Measurements from ENCODE around the gene NINJ1. TPM values are rescaled to one million over a fixed set of nuclear protein-coding genes. Genes with fewer than 3 reads are reported as not detected.

The NINJ1 gene
- total and polyA plus RNA-seq, 2 of the 13 experiments (the other 11 are each of a cell fraction or from before 2014, with no cell fraction given): 81.2 to 92.1 TPM

DNA sequence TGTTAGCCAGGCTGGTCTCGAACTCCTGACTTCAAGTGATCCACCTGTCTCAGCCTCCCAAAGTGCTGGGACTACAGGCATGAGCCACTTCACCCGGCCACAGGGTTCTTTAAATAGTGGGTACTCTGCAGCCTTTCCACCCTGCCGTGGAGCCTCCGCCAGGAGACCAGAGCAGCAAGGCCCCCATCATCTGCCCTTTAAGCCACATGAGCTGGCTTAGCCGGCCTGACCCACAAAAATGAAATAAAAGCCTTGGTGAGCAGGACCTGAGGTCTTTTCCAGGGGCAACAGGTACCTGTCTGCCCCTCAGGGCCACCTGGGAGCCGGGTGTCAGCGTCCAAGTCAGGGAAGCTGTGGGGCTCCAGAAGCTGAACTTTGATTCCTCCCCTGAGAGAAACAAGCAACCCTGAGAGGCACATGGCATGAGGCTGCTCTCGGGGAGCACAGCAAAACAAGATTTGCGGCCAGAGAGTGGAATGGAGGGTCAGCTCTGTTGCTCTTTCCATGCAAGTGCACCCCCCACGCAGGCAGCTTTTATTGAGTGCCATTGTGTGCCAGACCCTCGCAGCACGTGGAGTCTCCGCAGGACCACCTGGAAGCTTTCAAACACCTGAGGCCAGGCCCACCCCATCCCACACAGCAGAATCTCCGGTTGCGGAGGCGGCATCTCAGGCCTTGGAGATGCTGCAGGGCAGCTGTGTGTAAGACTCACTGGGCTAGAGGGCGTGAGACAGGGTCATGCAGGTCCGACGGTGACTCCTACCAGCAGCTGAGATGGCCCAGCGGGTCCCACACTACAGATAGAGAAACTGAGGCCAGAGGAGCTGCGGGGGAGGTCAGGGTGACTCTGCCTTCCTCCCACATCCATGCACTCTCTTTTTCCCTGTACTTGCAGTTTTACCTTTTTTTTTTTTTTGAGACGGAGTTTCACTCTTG lies 45.1 kb upstream of the NINJ1 start:
- FAIRE-seq: no peak
- Histone ChIP-seq H3K9ac (ENCODE audit: insufficient read depth, low read depth, low read length) (no peak overlapping the region), H3K27ac (ENCODE audit: extremely low read length, insufficient read depth, low read length) (no peak overlapping the region), H3K36me3 (replicated peaks in 1 of 2; ENCODE audit: control insufficient read depth in 1 of 2, insufficient read depth in 2 of 2, low read length in 2 of 2) (no peaks in the 10 kb centered on the region), H2AFZ (ENCODE audit: low read length) (no peak overlapping the region), H3K4me2 (ENCODE audit: low read depth, low read length) (peak overlapping the region; percentile 74), H3K4me3 (replicated peaks in 1 of 3; ENCODE audit: insufficient read depth in 1 of 3, low read depth in 2 of 3, low read length in 3 of 3) (peak overlapping the region in 2 of 3 experiments; percentile 24 to 44; a peak in 3 of 6 replicates), H3K9me3 (ENCODE audit: low read length) (no peaks in the 10 kb centered on the region), H3K79me2 (ENCODE audit: insufficient read depth, low read length) (no peaks in the 10 kb centered on the region), H4K20me1 (ENCODE audit: insufficient read depth, low read length) (no peaks in the 10 kb centered on the region), H3K4me1 (ENCODE audit: insufficient read depth, low read length) (peaks cover 62% of the 10 kb centered on the region), H3K27me3 (ENCODE audit: control insufficient read depth in 1 of 2, insufficient read depth in 2 of 2, low read length in 2 of 2) (peaks cover 3 to 33% of the 10 kb centered on the region in 2 experiments; a peak in 4 of 5 replicates)
- CTCF ChIA-PET (ENCODE audit: low intra/inter-chr PET ratio, low total read pairs): no interaction called here
- intact Hi-C loops (cut with micrococcal nuclease; ENCODE audit: unreplicated experiment) (no loop called here), in situ Hi-C loops (cut with HindIII; ENCODE audit: extremely low pct_ligation_motif_present, low pct_unique_long_range_greater_than_20kb) (no loop called here)
- 40% methylated on average over 13 of the region's 22 CpGs for WGBS (ENCODE audit: low lambda C conversion rate)
- POLR2A ChIA-PET: interaction anchor here (1.4 kb wide), 1 partner anchor 17 kb away, joined by 4 read pairs; no protein-coding TSS in a partner anchor
- no TSS peak for BruUV-seq (replicated peaks)
- ATAC-seq: peak; percentile 24; the same call in 2 of the 3 replicates
- DNase-seq (ENCODE audit: low spot score): no peak
- TF ChIP-seq ZNF549 (CRISPR knock-in tag; IDR thresholded peaks at IDR 0.05): no peak
- no peak for TF ChIP-seq RARG (CRISPR knock-in tag; IDR thresholded peaks at IDR 0.05; ENCODE audit: low read depth)
- 0 out of 2 replicates have a peak, but pooled peaks have one; percentile 26 for TF ChIP-seq GATAD2A (CRISPR knock-in tag; IDR thresholded peaks at IDR 0.05)
- no peak for TF ChIP-seq ZNF639 (CRISPR knock-in tag; conservative IDR thresholded peaks at IDR 0.05)
- TF ChIP-seq, protein P1, sequence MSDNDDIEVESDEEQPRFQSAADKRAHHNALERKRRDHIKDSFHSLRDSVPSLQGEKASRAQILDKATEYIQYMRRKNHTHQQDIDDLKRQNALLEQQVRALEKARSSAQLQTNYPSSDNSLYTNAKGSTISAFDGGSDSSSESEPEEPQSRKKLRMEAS (IDR thresholded peaks at IDR 0.05): peak; percentile 73
- TF ChIP-seq, protein P2, sequence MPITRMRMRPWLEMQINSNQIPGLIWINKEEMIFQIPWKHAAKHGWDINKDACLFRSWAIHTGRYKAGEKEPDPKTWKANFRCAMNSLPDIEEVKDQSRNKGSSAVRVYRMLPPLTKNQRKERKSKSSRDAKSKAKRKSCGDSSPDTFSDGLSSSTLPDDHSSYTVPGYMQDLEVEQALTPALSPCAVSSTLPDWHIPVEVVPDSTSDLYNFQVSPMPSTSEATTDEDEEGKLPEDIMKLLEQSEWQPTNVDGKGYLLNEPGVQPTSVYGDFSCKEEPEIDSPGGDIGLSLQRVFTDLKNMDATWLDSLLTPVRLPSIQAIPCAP (CRISPR knock-in tag; IDR thresholded peaks at IDR 0.05; ENCODE audit: low read depth): no peak
- TF ChIP-seq ZNF280B (CRISPR knock-in tag; IDR thresholded peaks at IDR 0.05; ENCODE audit: borderline replicate concordance): no peak
- TF ChIP-seq ZBTB25 (CRISPR knock-in tag; IDR thresholded peaks at IDR 0.05): no peak
- no peak for TF ChIP-seq ARHGAP35 (CRISPR knock-in tag; IDR thresholded peaks at IDR 0.05; ENCODE audit: borderline replicate concordance)
- TF ChIP-seq ZNF256 (CRISPR knock-in tag; conservative IDR thresholded peaks at IDR 0.05): no peak
- TF ChIP-seq ZNF343 (CRISPR knock-in tag; IDR thresholded peaks at IDR 0.05): no peak
- TF ChIP-seq GFI1 (CRISPR knock-in tag; IDR thresholded peaks at IDR 0.05; ENCODE audit: borderline replicate concordance): no peak
- TF ChIP-seq FOXK1 (CRISPR knock-in tag; IDR thresholded peaks at IDR 0.05; ENCODE audit: borderline replicate concordance, low read depth): no peak
- TF ChIP-seq HNF4A (CRISPR knock-in tag; IDR thresholded peaks at IDR 0.05): peak; percentile 58
- TF ChIP-seq ZNF292 (CRISPR knock-in tag; IDR thresholded peaks at IDR 0.05; ENCODE audit: borderline replicate concordance, low read depth): peak; percentile 72; the same call in 1 of the 2 replicates
- TF ChIP-seq, protein P3, sequence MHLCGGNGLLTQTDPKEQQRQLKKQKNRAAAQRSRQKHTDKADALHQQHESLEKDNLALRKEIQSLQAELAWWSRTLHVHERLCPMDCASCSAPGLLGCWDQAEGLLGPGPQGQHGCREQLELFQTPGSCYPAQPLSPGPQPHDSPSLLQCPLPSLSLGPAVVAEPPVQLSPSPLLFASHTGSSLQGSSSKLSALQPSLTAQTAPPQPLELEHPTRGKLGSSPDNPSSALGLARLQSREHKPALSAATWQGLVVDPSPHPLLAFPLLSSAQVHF (CRISPR knock-in tag; IDR thresholded peaks at IDR 0.05): no peak
